Urinary bladder (tissue), 4 donors: ENCODE measurements around the gene SARDH. TPM values are rescaled to one million over a fixed set of nuclear protein-coding genes. Genes with fewer than 3 reads are reported as not detected.

ENCODE experiments used
- DNase-seq: peaks from one replicate; pipeline ENCODE4 v3.0.0-alpha.2; 2015; ENCODE audit errors: extremely low spot score
- H3K27ac ChIP-seq: one replicate; pipeline ENCODE4 v1.5.1; 2013; ENCODE audit warnings: low read depth, mild to moderate bottlenecking, moderate library complexity
- H3K36me3 ChIP-seq: one replicate; pipeline ENCODE4 v1.6.1; 2013; ENCODE audit warnings: mild to moderate bottlenecking, moderate library complexity; ENCODE audit not compliant: insufficient read depth
- H3K4me1 ChIP-seq: one replicate; pipeline ENCODE4 v1.6.1; 2013; ENCODE audit warnings: mild to moderate bottlenecking, moderate library complexity; ENCODE audit not compliant: insufficient read depth
- H3K4me3 ChIP-seq: one replicate; pipeline ENCODE4 v1.5.1; 2013; ENCODE audit warnings: low read depth, low read length
- WGBS: extraction: QIAGEN DNeasy Blood & Tissue Kit; methylation state at CpG from one replicate; pipeline ENCODE4 v1.1.7; 2013; 5-methylcytosine and 5-hydroxymethylcytosine counted together
- polyA plus RNA-seq: library from polyadenylated mRNA; stranded (reverse); fragments of 200-250 nt; gene quantifications from one replicate; pipeline ENCODE4 v1.2.3, GENCODE V29; 2013
- total RNA-seq: library from RNA; depleted of rRNA; stranded (reverse); fragments of >200 nt; gene quantifications from one replicate; pipeline ENCODE4 v1.2.3, GENCODE V29; 2014
- donor health status: healthy with polysubstance abuse.
- donor health status: healthy.

The SARDH gene
- total and polyA plus RNA-seq, 2 donors, result 1.5 to 4.9 TPM

- Histone ChIP-seq H3K4me1 (no peaks in the 10 kb centered on the region), H3K27ac (no peak overlapping the region), H3K36me3 (no peaks in the 10 kb centered on the region), H3K4me3 (no peak overlapping the region)
- WGBS, result 72% methylated on average over 12 of the region's 12 CpGs
- DNase-seq, result no peak
Measured at GRCh38 chr9:133706307-133707050, 31.7 kb downstream of the SARDH start.

DNA sequence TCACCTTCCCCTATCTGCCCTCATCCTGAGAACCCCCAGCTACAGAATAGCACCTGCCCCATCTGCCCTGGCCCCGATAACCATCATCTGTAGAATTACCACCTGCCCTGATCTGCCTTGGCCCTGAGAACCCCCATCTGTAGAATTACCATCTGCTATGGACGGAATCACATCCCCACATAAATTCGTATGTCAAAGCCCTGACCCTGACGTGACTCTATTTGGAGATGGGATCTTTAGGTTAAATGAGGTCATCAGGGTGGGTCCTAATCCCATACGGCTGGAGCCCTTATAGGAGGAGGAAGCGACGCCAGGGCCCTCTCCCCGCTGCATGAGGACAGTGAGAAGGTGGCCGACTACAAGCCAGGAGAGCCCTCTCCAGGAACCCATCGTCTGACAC, 32.6 kb downstream of the SARDH start:
- H3K36me3 ChIP-seq, result no peaks in the 10 kb centered on the region
- no peak for DNase-seq
- H3K4me3 ChIP-seq, result no peak overlapping the region
- no peaks in the 10 kb centered on the region for H3K4me1 ChIP-seq
- WGBS, result 92% methylated on average over 10 of the region's 10 CpGs
- no peak overlapping the region for H3K27ac ChIP-seq

- no peak overlapping the region for H3K27ac ChIP-seq
- DNase-seq, result no peak
- WGBS, result 94% methylated on average over 23 of the region's 23 CpGs
- H3K4me3 ChIP-seq, result no peak overlapping the region
- no peaks in the 10 kb centered on the region for H3K4me1 ChIP-seq
- no peaks in the 10 kb centered on the region for H3K36me3 ChIP-seq
Measured at GRCh38 chr9:133704711-133705181, 33.4 kb downstream of the SARDH start.

DNA sequence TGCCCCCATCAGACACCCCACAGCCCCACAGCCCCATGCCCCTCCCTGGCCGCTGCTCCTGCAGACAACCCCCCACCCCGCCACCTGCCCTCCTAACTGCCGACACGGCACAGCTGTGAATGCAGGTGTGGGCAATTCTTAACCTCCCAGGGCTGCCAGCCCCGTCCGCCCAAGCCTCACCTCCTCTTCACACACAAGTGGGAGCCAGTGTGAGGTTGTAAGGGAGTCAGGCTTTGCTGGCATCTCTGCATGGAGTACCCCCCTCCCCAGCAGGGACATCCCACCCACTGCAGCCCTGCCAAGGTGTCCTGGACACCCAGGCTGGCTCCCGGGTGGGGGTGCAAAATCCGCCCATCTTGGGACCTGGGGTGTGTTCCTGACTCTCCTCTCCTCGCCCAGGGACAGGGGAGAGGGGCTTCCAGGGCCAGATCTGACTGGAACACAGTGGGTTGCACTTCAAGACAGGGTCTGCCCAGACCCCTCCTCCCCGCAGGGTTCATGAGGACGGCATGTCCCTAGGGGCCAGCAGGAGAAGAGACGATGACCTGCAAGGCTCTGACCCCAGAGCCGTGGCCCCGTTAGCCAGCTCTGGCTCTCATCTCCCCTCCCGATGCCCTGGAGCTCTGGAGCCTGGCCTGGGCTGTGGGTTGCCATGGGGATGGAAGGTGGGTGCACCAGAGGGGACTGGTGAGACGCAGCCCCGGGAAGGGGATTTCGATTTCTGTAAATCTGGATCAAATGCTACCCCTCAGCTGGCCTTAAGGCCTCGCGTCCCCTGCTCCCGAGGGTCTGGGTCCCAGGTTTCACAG, 34.4 kb downstream of the SARDH start:
- 88% methylated on average over 21 of the region's 21 CpGs for WGBS
- H3K27ac ChIP-seq, result no peak overlapping the region
- no peak for DNase-seq
- no peaks in the 10 kb centered on the region for H3K4me1 ChIP-seq
- H3K4me3 ChIP-seq, result no peak overlapping the region
- H3K36me3 ChIP-seq, result no peaks in the 10 kb centered on the region

GRCh38 chr9:133702798-133703590, 35.2 kb downstream of the SARDH start:
- H3K27ac ChIP-seq, result no peak overlapping the region
- 29% methylated on average over 39 of the region's 39 CpGs for WGBS
- peak overlapping the region; percentile 17 for H3K4me3 ChIP-seq
- no peaks in the 10 kb centered on the region for H3K4me1 ChIP-seq
- H3K36me3 ChIP-seq, result no peaks in the 10 kb centered on the region
- DNase-seq, result no peak

DNA sequence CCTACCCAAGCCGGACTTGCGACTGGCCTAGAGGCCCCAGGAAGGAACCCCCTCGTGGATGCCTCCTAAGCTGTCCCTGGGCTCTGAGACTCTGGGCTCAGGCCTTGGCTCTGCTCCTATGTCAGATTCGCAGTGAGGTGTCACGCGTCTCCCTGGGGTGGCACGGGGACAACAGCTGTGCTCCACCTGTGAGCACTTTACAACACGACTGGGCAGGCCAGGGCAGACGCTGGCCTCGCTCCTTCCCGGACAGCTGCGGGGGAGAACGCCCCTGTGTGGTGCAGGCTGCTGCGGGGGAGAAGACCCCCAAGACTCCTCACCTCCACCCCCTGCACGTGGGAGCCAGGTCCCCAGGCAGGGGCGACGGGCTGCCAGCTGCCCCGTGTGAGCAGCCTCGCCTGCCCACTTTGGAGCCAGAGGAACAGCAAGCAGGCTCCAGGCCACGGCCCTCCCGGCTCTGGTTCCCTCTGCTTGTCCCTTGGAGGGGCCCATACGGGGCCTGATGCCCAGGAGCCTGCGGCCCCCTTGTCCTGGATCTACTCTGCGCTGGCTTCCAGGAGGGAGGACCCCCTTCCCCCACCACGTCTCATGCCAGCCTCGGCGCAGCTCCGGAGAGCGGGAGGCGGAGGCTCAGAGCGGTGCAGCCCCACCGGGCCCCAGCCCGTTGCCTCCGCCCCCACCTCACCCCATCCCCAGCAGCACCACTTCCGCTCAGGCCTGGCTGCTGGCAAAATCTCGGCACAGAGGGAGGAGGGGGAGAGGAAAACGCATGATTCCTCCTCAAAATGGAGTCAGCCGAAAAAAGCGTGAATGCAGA, 36.0 kb downstream of the SARDH start:
- Histone ChIP-seq H3K27ac (peak overlapping the region; percentile 43), H3K36me3 (no peaks in the 10 kb centered on the region), H3K4me1 (no peaks in the 10 kb centered on the region), H3K4me3 (peak overlapping the region; percentile 17)
- WGBS, result 26% methylated on average over 39 of the region's 39 CpGs
- no peak for DNase-seq

DNA sequence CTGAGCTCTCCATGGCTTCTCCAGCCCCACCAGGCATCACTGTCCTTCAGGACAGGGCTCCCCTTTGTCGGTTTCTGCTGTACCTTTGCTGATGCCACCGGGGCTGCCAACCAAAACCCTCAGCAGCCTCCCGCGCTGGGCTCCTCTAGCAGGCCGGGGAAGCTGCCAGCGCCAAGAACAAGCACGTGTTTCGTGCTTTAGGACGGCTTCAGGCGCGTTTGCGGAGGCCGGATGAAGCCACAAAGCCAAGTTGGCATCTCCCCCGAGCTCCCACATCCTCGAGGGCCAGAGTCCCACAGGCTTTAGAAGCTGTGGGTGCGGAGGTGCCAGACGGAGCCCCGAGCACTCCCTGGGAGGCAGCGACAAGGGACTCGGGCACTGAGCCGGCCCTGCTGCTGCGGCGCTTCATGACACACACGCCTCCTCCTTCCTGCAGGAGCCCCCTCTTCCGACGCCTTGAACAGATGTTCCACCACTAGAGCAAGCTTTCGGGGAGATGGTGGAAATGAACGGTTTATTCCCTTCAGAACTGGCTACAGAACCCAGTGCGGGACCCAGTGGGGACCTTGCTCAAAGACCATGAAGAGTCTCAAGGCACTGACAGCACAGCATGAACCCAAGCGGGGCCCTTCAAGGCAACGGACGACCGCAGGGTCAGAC, 36.7 kb downstream of the SARDH start:
- 84% methylated on average over 33 of the region's 33 CpGs for WGBS
- Histone ChIP-seq H3K4me3 (no peak overlapping the region), H3K36me3 (no peaks in the 10 kb centered on the region), H3K27ac (peak overlapping the region; percentile 43), H3K4me1 (no peaks in the 10 kb centered on the region)
- DNase-seq, result no peak

GRCh38 chr9:133700819-133701320, 37.3 kb downstream of the SARDH start:
- no peak for DNase-seq
- no peak overlapping the region for H3K4me3 ChIP-seq
- no peak overlapping the region for H3K27ac ChIP-seq
- 79% methylated on average over 4 of the region's 4 CpGs for WGBS
- H3K36me3 ChIP-seq, result no peaks in the 10 kb centered on the region
- no peaks in the 10 kb centered on the region for H3K4me1 ChIP-seq

- no peak for DNase-seq
- 98% methylated on average over 6 of the region's 6 CpGs for WGBS
- H3K4me1 ChIP-seq, result no peaks in the 10 kb centered on the region
- H3K36me3 ChIP-seq, result no peaks in the 10 kb centered on the region
- H3K4me3 ChIP-seq, result no peak overlapping the region
- no peak overlapping the region for H3K27ac ChIP-seq
Measured at GRCh38 chr9:133699546-133699945, 38.6 kb downstream of the SARDH start.

GRCh38 chr9:133696071-133696472, 42.1 kb downstream of the SARDH start:
- H3K4me1 ChIP-seq, result no peaks in the 10 kb centered on the region
- WGBS, result 90% methylated on average over 12 of the region's 12 CpGs
- H3K36me3 ChIP-seq, result no peaks in the 10 kb centered on the region
- no peak overlapping the region for H3K4me3 ChIP-seq
- no peak for DNase-seq
- no peak overlapping the region for H3K27ac ChIP-seq

DNA sequence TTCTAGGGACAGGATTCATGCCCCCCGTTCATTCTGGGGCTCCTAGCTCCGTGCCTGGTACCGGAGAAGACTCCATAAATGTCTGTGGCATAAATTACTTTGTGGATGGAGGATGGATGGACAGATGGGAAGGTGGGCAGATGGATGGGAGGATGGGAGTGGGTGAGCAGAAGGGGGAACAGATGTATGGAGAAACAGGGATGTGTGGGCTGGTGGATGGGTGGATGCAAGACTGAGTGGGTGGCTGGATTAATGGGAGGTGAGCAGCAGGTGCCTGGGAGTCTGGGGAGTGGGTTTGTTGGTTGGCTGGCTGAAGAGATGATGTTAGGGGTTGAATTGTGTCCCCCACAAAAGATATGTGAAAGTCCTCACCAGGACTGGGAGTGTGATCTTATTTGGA, 43.5 kb downstream of the SARDH start:
- DNase-seq, result no peak
- Histone ChIP-seq H3K27ac (no peak overlapping the region), H3K36me3 (no peaks in the 10 kb centered on the region), H3K4me1 (no peaks in the 10 kb centered on the region), H3K4me3 (no peak overlapping the region)
- WGBS, result 63% methylated on average over 3 of the region's 3 CpGs

GRCh38 chr9:133693703-133694529, 44.2 kb downstream of the SARDH start:
- no peak overlapping the region for H3K4me3 ChIP-seq

More at GRCh38 chr9:133693703-133694529, 44.2 kb downstream of the SARDH start:
- no peak for DNase-seq
- Histone ChIP-seq H3K4me1 (no peaks in the 10 kb centered on the region), H3K36me3 (no peaks in the 10 kb centered on the region), H3K27ac (no peak overlapping the region)
- 91% methylated on average over 32 of the region's 32 CpGs for WGBS
